T-helper 1 cell (primary cell): ENCODE data around the gene NELFB.
"Not testable (repeated sequence)": the region's sequence is repeated elsewhere in the genome, so short reads cannot be mapped to it uniquely, and the experiment has no call there.

Experiments
- DNase-seq, 5 donors: peaks; one replicate each; pipeline ENCODE4 v3.0.0-alpha.2; 2012 to 2020

Gene NELFB

DNA sequence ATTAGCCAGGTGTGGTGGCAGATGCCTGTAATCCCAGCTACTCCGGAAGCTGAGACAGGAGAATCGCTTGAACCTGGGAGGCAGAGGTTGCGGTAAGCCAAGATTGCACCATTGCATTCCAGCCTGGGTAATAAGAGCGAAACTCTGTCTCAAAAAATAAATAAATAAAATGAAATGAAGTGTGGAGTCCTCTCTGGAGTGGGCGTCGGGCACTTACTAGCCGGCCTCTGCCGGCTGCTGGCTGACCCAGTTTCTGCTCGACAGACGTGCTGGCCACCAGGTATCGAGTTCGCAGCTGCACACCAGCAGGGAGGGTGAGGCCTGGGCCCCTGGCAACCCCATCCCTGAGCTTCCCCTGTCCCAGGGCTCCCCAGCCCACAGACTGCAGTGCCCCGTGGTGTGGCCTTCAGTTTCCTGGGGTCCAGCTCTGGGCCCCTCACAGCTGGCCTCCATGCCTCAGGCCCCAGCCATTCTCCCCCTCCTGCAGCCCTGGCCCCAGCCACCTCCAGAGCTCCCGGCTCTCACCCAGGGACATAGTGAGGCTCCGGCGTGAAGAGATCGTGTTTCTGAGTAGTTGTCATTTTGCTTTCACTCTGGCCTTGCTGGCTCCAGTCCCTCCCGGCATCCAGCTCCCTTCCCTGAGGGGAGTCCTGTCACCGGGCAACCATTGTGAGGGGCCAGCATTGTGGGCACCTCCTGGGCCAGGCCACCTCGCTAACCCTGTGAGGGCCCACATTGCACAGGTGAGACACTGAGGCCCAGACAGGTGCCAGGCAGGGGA is 7.8 kb upstream of the NELFB start:
- DNase-seq, result no peak

DNA sequence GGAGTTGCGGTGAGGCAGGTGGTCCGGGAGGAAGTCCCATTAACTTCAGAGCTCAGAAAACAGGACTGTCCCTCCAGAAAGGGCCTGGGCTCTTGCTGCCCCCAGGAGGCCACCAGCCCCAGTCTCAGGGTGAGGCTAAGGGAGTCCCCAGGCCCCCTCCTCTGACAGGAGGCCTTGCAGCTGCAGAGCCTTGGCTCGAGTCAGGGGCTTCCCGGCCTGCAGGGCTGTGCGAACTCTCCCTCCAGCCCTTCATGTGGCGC is 7.3 kb upstream of the NELFB start:
- no peak for DNase-seq

DNA sequence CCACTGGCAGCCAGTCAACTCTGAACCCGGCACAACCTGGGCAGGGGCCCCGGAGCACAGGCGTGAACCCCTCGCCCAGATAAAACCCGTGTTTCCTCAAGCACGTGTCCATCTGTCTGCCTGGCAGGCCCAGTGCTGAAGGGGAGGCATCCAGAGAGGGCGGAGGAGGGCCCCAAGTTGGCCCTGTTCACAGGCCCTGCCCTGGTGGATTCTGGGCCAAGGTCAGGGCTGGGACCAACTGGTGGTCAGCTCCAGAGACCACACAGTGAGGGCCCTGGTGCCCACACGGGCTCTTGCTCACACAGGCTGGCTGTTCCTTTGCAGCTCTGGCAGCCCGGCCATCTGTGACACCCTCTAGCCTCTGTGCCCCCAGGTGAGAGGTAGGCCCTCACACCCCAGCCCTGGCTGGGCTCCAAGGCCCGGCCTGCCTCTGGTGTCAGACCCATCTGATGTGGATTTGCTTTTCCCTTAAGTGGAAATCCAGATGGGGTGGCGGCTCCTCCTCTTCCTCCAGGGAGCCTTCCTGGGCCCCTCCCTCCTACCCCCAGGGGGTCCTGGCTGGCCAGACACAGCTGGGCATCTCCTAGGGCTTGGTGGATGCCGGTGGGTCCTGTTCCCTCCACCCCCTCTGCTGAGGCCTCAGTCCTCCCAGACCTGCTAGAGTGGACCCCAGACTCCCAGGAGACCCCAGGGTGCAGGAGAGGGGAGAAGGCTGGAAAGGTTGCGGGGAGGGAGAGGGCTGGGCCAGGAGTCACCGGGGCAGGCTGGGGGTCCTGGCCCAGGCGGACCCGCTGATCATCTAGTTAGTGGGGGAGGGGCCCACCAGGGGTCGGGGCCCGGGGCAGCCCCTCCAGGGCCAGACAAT is 4.6 kb upstream of the NELFB start:
- DNase-seq, result no peak

DNA sequence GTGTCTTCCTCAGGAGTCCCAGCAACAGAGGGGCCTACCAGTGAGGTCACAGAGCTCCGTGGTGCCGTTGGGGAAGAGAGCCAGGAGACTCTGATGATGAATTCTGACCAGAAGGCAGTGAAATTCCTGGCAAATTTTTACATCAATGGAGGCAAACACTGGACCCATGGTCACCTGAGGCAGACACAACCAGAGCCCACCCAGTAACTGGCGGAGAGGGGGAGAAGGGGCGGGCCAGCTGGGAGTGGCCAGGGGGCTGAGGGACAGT is 4.0 kb upstream of the NELFB start, which contains the start of gene STPG3:
TSS of gene STPG3 (plus strand) at position 93 of the 268 bp plus-strand sequence. CDS start at position 94, 1 bp downstream.
- no peak for DNase-seq

DNA sequence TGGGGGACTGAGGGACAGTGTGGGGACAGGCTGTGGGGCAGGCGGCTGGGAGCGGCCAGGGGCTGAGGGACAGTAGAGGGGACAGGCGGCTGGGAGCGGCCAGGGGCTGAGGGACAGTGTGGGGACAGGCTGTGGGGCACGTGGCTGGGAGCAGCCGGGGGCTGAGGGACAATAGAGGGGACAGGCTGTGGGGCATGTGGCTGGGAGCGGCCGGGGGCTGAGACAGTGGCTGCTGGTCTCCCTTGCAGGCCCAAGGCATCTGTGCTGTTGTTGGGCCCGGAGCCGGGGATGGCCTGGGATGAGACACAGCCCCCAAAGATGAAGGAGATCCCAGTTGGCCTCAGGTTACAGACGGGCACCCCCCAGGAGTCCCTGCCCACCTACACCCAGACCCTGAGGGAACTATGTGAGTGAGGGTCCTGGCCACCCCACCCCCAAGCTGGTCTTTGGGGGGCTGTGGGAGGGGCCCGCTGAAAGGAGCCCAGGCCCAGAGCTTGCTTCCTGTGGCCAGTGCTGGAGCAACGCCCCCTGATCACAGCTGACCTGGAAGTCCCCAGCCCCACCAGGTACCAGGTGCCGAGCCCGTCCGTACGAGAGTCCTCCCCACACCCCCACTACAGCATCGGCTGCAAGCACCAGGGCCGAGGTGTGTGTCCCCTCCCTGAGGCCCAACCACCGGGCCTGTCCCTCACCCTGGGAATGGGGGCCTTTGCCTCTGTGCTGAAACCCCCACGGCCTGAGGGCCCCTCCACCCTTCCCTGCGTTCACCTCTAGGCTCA is 3.4 kb upstream of the NELFB start:
- DNase-seq, result no peak

DNA sequence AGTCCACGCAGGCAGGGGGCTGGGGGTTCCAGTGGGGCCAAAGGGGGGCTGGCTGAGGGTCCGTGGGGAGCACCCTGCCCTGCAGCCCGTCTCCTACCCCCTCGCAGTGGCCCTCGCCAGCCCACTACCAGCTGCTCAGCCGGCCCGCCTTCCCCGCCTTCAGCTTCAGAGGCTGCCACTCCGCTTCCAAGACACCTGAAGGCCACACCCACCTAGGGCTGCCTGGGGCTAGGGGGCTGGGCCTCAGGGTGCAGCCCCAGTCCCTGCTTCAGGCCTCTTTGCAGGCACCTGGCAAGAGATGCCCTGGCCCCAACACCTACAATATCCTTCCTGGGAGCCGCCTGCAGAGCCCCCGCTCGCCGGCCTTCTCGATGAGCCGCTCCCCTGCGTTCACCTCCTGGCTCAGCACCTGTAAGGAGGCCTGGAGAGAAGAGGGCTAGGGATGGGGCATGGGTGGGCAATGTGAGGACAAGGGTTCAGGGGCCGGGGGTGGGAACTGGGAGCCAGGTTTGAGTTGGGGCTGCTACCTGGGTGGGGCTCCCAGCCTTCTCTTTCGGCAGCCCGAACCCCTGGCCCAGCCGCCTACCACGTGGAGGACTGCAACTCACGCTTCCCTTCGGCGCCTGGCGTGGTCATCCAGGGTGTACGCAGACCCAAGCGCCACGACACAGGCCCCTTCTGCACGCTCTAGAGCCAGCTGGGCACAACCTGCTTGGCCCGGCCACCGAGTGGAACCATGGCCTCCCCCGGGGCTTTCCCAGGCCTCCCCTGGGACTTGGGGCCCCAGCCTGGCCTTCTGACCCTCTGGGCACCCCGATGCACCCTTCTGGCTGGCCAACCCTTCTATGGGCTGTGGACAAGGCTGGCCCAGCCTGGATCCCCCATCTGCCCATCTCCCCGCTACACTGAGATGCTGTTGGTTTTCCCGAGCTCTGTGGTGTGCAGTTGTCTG is 2.3 kb upstream of the NELFB start:
- DNase-seq, result no peak

DNA sequence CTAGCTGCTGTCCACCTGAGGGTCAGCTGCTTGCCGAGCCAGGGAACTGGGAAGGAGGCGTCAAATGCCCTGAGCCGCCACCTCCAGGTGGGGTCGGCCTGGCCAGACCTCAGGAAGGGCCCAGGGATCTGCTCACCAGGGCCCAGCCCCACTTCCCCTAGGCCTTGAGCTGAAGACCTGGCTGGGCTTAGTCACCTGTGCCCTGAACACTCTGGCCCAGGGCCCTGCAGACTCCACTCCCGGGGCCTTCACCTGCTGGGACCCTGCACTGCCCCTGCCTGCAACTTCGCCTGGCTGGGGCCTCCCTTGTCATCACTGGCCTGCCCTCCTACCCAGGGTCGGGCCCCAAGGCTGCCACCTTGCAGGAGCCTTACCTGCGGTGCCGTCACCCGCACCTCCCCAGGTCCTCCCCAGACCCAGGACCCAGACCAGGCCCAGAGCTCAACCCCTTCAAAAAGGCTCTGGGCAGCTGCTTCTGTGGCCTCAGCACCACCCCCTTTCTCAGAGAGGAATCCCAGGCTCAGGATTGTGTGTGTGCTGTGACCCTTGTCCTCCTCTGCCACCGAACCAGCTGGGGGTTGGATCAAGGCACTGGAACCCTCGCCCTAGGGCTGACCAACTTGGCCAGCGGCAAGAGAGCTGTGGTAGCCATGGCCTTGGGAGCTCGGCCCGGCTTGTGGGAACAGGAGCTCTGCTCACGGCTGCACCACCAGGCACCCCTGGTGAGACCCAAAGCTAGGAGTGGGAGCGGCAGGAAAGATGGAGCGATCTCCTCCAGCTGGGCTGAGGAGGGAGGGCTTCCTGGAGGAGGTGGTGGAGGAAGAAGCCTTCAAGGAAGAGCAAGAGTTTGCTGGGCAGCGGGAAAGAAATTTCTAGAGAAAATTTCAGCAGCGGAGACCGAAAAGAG is 1.2 kb upstream of the NELFB start:
- DNase-seq, result no peak

DNA sequence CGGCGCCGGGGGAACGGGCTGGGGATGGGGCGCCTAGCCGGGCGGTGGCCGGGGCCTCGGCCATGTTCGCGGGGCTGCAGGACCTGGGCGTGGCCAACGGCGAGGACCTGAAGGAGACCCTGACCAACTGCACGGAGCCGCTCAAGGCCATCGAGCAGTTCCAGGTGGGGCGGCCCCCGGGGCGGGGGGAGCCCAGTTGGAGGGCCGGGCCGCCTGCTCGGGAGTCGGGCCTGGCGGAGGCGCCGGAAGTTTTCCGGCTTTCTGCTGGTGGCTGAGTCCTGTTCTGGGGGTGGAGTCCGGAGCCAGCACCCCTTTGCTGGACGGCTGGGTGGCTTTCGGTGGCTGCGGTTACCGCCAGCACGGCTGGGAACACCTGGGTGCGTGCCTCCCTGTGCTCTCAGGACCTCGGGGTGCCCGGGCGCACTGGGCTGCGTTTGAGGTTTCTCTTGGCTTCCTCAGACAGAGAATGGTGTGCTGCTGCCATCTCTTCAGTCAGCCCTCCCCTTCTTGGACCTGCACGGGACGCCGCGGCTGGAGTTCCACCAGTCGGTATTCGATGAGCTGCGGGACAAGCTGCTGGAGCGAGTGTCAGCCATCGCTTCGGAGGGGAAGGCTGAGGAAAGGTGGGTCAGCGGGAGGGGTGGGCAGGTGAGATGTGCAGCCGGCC is 454 bp downstream of the NELFB start:
- DNase-seq, result peak in 1 of 5 donors; percentile 33

DNA sequence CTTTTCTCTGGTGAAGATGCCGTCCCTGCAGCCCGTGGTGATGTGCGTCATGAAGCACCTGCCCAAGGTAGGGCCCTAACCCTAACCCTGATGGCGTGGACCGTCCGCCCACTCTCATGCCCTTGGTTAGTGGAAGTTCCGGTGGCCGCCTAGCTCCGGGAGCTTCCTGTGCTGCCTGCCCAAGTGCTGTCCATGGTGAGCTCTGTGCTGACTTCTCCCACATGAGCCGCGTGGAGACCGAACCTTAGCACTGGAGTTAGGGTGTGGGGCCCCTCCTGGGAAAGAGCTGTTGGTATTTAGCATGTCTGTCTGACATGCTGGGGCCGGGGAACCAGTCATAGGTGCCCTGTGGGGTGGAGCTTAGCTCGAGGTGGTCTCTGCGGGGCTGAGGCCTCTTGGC is 1.2 kb downstream of the NELFB start:
- no peak for DNase-seq

DNA sequence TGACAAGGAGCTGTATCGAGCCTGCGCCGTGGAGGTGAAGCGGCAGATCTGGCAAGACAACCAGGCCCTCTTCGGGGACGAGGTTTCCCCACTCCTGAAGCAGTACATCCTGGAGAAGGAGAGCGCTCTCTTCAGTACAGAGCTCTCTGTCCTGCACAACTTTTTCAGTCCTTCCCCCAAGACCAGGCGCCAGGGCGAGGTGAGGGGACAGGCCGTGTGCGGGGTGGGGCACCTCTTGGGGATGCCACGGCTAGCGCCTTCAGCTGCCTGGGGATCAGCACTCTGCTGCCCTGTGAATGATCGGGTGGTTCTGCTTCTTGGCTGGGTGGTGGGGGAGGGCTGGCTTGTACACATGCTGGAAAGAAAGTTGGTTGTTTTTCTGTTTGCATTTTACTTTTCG is 1.7 kb downstream of the NELFB start:
- DNase-seq, result no peak

DNA sequence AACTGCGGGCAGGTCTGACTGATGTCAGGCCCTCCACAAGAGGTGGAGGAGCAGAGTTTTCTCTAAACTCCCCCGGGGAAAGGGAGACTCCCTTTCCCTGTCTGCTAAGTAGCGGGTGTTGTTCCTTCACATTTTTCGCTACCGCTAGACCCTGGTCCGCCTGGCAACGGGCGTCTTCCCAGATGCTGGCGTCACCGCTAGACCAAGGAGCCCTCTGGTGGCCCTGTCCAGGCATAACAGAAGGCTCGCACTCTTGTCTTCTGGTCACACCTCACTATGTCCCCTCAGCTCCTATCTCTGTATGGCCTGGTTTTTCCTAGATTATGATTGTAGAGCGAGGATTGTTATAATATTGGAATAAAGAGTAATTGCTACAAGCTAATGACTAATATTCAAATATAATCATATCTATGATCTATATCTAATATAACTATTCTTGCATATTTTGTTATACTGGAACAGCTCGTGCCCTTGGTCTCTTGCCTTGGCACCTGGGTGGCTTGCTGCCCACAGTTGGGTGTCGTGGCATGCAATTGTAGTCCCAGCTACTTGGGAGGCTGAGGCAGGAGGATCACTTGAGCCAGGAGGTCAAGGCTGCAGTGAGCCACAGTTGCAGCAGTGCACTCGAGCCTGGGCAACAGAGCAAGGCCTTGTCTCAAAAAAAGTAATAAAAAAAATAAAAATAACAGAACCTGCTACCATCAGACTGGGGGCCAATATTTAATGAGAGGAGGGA is 7.2 kb downstream of the NELFB start:
- DNase-seq, result not testable (repeated sequence)

DNA sequence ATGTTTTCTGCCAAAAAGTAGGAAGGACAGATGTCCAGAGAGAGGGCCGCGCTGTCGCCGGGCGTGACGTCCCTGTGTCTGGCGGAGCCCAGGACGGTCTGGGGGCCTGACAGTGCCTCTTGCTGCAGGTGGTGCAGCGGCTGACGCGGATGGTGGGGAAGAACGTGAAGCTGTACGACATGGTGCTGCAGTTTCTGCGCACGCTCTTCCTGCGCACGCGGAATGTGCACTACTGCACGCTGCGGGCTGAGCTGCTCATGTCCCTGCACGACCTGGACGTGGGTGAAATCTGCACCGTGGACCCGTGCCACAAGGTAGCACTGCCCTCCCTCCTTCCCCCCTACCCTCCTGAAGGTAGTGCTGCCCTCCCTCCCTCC is 7.8 kb downstream of the NELFB start:
- DNase-seq, result no peak

DNA sequence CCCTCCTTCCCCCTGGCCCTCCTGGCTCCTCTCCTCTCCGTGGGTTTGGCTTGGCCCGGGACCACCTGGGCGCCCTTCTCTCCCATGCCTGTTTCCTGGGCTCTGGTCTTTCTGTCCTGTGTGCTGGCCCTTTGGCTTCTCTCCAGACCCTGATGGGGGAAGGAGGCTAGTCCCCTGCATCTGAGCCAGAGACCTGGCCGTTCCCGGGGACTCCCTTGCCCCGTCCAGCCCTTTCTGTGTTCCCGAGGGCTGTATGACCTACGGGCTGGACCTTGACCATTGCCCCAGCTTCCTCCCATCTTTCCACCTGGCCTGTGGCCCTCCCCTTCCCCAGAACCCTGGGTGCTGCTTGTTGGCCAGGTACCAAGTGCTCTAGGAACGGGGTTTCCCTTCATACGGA is 8.4 kb downstream of the NELFB start:
- no peak for DNase-seq

DNA sequence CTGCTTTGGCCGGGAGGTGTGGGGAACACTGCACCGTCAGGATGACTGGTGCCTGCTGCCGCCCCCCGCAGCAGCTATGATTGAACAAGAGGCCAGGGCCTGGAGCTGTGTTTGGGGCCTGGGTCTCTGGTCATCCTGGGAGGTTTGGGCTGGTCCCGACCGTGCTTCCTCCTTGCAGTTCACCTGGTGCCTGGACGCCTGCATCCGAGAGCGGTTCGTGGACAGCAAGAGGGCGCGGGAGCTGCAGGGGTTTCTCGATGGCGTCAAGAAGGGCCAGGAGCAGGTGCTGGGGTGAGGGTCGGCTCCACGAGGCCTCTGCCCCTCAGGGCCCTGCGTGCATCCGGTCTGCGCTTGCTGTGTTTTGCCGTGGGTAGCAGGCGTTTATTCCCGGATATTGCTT is 8.9 kb downstream of the NELFB start:
- DNase-seq, result no peak

DNA sequence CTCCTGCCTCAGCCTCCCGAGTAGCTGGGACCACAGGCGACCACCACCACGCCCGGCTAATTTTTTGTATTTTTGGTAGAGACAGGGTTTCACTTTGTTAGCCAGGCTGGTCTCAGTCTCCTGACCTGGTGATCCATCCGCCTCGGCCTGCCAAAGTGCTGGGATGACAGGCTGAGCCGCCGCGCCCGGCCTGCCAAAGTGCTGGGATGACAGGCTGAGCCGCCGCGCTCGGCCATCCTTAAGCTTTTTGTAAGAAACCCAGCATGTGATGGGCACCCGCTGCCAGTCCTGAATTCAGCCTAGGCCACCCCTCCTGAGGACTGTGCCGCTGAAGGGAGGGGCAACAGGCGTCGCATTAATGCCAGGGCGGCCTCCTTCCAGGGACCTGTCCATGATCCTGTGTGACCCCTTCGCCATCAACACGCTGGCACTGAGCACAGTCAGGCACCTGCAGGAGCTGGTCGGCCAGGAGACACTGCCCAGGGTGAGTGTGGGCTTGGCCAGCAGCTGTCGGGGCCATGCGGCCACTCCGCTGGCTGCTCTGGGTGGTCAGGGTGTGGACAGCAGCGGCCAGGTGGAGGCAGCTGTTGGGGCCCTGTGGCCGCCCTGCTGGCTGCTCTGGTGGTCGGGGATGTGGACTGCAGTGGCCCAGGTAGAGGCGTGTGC is 10.5 kb downstream of the NELFB start:
- DNase-seq, result no peak

DNA sequence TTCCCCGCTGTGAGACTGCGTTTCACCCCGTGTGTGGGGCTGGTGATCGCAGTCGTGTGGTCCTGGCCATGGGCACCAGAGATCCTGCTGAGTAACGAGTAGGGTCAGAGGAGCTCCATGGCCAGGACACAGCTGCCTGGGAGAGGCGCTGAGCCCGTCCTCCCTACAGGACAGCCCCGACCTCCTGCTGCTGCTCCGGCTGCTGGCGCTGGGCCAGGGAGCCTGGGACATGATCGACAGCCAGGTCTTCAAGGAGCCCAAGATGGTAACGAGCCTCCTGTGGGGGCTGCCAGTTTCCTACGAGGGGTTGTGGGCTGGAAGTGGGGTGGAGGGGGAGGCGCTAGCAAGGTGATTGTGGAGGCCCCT is 11.0 kb downstream of the NELFB start:
- no peak for DNase-seq

DNA sequence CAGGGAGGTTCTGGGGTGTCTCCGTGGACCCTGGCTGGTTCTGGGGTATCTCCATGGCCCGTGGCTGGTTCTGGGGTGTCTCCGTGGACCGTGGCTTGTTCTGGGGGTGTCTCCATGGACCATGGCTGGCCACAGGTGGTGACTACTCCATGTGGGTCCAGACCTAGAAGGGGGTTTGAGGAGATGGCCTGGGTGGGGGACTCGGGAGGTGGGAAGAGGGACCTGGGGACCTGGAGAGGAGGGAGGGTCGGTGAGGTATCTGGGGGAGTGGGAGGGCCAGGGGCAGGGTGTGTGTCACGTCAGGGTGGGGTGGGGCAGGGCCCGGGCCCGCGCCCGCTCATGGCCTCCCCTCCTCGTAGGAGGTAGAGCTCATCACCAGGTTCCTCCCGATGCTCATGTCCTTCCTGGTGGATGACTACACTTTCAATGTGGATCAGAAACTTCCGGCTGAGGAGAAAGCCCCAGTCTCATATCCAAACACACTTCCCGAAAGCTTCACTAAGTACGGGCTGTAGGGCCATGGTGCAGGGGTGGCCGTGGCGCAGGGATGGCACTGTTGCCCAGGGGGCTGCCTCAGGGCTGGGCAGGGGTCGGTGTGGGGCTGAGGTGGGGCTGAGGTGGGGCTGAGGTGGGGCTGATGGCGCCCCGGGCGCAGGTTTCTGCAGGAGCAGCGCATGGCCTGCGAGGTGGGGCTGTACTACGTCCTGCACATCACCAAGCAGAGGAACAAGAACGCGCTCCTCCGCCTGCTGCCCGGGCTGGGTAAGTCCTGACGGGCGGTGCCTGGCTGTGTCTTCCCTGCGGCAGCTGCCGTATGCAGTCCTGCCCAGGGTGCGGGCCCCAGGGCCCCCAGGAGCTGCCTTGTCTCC is 11.7 kb downstream of the NELFB start:
- no peak for DNase-seq

DNA sequence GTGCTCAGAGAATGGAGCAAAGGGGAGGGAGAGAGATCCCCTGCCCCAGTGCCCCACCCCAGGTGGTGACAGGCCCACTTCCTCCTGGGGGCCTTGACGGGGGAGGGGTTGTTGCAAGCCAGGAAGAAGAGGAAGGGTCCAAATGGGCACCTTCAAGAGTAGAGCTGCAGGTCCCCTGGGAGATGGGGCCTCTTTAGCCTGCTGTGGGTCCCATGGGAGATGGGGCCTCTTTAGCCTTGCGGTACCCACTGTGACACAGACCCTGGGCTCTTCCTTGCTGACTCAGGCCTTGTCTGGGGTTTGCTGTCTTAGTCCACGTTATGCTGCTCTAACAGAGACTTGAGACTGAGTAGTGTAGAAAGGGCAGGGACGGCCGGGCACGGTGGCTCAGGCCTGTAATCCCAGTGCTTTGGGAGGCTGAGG is 12.8 kb downstream of the NELFB start:
- DNase-seq, result no peak
